Activated T-cell treated with anti-CD3 and anti-CD28 coated beads for 48 hours (primary cell): ENCODE data around the gene TRMT2B.
"Not testable (repeated sequence)": the region's sequence is repeated elsewhere in the genome, so short reads cannot be mapped to it uniquely, and the experiment has no call there.

Experiments
- DNase-seq: peaks from one replicate; pipeline ENCODE4 v3.0.0-alpha.2; 2020; ENCODE audit warnings: low read depth

TRMT2B gene

DNA sequence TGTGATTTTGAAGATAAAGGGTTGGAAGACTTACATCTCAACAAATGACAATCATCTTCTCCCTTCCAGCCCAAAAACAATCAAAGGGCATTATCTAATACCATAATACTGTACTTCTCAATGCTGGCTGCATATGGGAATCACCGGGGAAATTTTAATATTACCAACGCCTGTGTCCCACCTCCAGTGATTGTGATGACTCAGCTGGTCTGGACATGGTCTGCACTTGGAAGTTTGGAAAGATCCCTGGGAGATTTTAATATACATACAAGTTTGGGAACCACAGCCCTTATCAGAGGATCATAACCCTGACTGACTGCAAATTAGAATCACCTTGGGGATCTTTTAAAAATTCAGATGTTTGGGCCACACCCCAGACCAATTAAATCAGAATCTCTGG, 52.5 kb downstream of the TRMT2B start:
- no peak for DNase-seq

GRCh38 chrX:100995469-100995868, 56.4 kb downstream of the TRMT2B start:
- DNase-seq = peak; percentile 17

DNA sequence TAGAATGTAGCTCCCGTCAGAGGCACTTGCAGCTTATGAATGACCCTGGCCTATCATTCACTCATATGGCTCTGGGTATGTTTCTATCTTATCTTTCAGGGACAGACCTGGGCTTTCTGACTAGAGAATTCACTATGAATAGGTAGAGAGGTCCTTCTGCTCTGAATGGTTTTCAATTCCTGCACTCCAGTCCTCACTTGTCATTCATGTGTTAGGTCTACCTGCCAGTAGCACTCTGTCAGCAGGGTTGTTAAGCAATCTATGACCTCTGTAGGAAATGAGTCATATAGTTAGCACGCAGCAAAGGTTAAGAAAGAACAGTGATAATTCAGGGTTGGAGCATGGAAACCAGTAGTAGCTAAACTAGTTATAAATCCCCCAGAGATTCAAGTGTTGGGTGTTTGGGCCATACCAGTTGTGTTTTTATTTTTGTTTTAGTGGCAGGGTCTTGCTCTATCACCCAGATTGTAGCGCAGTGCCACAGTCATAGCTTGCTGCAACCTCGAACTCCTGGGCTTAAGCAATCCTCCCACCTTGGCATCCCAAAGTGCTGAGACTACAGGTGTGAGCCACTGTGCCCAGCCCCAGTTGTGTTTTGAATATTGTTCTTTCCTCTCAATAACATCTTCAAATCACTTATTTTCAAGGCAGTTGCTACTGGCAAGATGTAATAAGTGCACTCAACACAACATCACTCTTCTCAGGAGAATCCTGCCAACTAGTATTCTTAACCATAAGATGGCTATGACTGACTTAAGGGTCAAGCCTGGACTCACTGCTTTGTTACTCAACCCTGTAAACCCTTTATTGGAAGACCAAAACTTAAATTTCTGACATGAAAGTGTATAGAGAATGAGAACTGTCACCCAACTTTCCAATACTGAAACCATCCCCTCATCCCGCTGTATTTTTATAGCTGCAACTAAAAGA, 57.3 kb downstream of the TRMT2B start:
- DNase-seq = no peak

DNA sequence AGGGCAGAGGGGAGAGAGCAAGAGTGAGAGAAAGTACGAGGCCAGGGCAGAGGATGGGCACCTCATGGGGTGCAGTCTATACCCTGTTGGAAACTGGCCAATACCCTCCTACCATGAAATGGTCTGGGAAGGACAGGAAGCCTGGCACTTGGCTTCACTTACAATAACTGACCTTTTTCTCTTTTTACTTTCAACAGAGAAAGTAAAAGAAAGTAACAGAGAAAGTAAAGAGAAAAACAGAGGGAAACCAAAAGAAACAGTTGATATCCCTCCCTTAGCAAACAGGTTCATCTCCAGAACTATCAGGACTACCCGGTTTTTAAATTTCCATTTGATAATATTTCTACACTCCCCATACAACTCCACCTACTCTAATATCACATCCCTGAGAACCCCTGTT, 61.8 kb downstream of the TRMT2B start:
- no peak for DNase-seq

DNA sequence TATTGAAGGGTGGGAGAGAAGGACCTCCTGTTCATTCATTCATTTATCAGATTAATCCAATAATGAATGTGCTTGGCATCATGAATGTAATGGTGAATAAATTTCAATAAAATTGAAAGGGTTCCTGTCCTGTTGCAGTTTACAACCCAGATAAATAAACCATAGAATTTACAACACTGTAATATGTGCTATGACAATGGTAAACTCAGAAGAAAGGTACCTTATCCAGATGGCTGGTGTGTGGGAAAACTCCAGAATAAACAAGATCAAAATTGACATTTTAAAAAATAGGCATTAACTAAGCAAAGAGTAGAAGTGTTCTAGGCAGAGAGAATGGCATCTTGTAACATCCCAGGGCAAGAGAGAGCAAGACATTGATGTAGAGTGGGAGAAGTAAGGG, 67.1 kb downstream of the TRMT2B start:
- DNase-seq = no peak

DNA sequence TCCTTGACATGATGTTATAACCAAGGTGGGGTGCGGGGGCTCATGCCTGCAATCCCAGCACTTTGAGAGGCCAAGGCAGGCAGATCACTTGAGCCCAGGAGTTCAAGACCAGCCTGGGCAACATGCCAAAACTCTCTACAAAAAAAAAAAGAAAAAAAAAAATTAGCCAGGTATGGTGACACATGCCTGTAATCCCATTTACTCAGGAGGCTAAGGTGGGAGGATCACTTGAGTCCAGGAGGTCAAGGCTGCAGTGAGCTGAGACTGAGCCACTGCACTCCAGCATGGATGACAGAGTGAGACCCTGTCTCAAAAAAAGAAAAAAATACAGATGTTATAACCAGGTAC, 70.4 kb downstream of the TRMT2B start:
- DNase-seq = not testable (repeated sequence)

- no peak for DNase-seq
Observed at GRCh38 chrX:100980608-100981497, 71.1 kb downstream of the TRMT2B start.

DNA sequence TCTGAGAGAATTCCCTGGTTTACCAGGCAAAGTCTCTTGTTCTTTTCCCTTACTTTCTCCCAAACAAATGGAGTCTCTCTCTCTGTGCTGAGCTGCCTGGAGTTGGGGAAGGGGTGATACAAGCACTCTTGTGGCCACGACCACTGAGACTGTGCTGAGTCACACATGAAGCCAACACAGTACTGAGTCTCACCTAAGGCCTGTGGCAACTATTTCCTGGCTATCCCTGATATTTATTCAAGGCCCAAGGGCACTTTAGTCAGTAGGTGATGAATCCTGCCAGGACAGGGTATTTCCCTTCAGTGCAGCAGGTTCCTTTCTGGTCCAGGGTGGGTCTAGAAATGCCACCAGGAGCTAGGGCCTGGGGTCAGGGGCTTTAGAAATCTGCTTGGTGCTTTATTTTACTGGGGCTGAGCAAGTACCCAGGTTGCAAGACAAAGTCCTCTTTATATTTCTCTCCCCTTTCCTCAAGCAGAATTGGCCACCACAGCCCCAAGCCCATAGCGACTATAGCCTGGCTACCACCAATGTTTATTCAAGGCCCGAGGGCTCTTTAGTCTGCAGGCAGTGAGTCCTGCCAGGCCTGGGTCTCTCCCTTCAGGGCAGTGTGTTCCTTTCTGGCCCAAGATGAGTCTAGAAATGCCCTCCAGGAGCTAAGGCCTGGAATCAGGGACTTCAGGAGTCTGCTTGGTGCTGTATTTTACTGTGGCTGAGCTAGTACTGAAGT, 71.9 kb downstream of the TRMT2B start:
- DNase-seq = no peak

GRCh38 chrX:100976211-100976610, 75.7 kb downstream of the TRMT2B start:
- no peak for DNase-seq

DNA sequence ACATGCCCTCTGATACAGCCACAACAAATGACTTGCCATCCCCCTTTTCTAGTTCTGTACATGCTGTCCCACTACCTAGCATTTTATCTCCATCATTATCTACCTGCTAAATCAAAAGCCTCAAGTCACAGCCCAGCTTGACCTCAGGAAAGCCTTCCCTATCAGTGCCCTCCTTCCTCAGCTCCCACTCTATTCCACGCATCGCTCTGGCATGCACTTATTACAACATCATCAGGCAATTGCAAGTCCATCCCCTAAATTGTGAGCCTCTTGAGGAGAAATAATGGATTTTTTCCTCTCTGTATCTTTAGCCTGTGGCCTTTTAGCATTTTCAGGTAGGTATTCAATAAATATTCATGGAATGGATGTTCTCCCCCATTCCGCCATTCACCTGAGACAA, 76.7 kb downstream of the TRMT2B start:
- no peak for DNase-seq

DNA sequence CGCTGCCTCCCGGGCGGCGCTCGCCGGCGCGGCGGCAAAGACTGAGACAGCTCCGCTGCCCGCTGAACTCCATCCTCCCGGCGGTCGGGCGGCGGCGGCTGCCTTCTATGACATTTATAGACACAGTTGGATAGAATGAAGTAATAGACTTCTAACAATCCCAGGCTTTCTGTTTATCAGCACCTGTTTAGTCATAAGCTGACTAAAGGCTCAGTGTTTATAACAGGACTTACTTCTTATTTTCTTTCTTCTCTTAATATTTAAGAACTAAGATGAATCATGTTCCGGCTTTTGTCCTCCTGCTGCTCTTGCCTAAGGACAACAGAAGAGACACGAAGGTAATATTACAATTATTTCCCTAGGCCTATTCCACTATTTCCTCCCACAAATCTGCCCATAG, 78.5 kb downstream of the TRMT2B start:
- no peak for DNase-seq

- DNase-seq = no peak
Observed at GRCh38 chrX:100969936-100970335, 82.0 kb downstream of the TRMT2B start.

DNA sequence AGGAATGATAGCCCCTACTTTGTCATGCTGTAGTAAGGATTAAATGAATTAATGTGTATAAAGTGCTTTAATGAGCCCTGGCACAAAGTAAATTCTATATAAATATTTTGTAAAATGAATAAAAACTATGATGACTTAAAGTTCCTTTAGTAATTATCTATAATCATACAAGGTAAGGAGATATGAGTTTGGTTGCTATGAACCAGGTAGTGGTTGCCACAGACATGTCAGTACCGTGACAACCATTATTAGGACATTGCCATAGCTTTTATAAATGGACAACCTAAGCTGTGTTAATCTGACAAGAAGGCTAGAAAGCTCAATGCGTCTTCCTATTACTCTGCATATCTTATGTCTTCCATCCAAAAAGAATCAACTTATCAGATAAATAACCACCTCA, 82.5 kb downstream of the TRMT2B start, which contains the start of gene ARL13A:
Gene ARL13A, plus strand, starts transcription at position 301 of the 400 bp plus-strand sequence. CDS start 3,982 bp downstream, outside the sequence.
- DNase-seq = no peak

- DNase-seq = no peak
Observed at GRCh38 chrX:100964362-100964761, 87.5 kb downstream of the TRMT2B start.

GRCh38 chrX:100962811-100963210, 89.1 kb downstream of the TRMT2B start:
- DNase-seq = no peak
